GM19043 (cell line): Measurements from ENCODE around the gene ESPN.

Experiments used
- ATAC-seq: cut with Tn5 transposase; IDR thresholded peaks from one replicate; pipeline ENCODE4 v1.9.1; 2021; ENCODE audit warnings: low read depth; ENCODE audit not compliant: unreplicated experiment

Gene ESPN

DNA sequence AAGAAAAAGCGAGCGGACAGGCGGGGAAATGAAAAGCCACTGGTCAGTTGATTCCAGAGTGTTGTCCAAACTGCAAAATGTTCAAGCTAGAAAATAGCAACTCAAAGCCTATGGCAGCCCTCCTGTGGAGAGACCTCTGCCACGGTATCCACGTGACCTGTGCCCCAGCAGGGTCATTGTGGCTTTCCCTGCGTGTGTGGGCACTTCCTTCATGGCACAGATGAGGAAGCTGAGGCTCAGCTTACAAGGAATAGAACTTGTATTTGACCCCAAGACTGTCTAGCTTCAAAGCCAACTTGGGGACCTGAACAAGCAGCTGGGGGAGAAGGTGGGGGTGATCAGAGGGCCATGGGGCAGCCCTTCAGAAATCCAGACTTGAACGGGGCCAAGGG, 82.5 kb downstream of the ESPN start:
- no peak for ATAC-seq

DNA sequence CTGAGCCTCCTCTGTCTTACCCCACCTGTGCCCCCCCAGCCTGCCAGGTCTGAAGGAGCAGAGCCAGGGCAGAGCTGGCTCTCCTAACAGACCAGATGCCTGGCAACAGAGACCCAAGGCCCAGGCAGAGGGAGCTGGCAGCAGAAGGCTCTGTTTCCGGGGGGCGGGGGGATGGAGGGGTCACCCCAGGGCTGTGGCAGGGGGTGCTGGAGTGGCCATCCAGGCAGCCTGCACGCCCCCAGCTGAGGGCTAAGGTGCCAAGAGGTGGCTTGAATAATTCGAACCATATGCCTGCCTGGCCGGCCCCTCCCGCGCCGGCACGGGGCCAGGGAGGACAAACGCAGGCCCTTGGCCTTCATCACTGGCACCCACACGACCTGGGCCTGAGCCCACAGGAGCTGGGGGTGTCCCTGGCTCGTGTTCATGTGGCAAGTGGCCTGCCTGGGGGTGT, 82.9 kb downstream of the ESPN start:
- no peak for ATAC-seq

DNA sequence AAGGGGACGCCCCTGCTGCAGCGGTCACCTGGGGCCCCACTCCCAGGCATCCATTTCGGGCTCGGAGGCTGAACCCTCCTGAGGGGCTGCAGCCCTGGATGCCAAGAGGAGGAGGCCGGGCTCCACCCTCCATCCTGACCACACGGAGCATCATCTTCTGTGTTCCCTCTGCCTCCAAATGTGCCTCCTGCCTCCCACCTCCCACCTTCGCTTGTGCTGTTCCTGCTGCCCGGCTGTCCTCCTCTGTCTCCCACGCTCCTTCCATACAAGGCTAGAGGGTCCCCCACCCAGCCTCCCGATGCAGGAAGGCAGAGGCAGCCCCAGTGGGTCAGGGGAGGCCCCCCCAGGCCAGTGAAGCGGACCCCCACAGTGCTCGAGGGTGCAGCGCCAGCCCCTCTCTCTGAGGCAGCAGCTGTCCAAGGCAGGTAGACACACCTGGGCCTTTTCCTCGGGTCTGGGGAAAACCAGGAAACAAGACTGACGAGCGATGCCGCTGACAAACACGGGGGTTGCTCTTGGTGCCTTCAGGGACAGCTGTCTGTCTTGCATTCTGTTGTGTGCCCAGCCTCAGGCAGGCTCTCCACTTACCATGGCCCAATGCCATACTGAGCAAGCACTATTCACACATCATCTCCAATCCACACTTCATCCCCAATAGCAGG, 83.7 kb downstream of the ESPN start:
- ATAC-seq = no peak

DNA sequence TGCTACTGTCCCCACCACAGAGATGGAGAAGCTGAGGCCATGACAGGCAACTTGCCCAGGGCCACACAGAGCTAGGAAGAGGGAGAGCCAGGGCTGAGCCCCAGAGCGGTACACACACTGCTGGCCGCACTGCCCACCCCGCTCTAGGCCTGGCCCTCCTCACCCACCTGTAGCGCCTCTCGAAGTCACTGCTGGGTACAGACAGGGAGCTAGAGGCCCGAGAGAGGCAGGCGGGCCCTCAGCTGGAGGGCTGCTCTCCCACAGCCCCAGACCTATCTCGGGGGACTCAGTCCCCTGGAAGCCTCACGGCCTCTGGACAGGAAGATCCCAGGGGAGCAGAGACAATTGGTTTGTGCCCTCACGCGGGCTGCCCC, 84.2 kb downstream of the ESPN start:
- no peak for ATAC-seq

DNA sequence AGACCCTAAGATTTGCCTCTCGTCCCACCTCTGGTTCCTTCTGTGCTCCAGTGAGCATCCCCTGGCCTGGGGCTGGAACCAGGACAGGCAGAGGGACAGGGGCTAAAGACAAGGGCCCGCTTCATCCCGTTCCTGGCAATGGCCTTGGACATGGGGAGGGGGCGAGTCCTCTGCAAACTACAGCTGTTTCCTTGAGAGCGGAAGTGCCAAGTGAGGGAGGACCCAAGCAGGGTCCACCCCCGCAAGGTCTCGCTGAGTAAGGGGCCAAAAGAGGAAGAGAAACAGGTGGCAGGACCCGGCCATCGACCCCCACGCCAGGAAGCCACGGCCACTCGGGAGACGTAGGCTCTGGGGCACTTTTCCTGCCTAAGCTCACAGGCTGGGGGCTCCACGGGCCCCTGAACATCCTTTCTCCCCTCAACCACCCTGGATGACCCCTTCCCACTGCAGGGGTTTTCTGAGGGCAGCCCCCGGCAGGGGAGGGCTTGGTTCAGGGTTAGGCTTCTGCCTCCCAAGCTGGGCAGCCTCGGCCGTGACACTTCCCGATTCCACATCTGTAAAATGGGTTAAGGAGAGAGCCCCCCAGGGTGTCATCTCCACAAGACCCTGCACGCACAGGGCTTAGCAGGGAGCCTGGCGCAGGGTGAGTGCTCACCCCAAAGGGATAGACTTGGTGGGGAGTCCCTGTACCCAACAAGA, 84.8 kb downstream of the ESPN start:
- ATAC-seq = no peak

DNA sequence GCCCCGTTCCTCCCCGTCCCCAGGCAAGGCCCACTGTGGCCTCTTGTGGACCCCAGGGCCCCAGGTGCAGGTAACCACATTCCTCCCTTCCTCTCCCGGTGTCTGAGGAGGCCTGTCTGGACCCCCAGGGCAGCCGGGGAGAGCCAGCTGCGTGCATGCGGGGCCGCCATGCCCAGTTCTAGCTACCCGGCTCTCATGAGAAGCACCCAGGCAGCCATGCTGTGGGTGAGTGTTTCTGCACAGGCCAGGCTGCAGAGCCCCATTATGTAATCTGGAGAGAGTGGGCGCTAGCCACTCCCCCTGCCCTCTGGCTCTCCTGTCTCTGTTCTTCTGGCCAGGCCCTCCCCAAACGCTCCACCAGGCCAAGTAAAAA, 85.3 kb downstream of the ESPN start:
- ATAC-seq = no peak

DNA sequence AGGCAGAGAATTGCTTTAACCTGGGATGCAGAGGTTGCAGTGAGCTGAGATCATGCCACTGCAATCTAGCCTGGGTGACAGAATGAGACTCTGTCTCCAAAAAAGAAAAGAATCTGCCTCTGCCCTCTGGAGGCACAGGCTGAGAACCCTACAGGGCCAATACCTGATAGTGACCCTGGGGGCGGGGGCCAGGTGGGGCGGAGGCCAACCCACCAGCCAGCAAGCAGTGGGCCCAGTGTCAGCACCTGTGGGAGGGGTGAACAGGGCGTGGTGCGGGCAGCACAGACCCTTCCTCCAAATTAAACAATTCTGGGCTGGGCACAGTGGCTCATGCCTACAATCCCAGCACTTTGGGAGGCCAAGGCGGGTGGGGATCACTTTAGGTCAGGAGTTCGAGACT, 85.9 kb downstream of the ESPN start:
- no peak for ATAC-seq
